Measurements from ENCODE around the gene PTBP3. TPM values are rescaled to one million over a fixed set of nuclear protein-coding genes. Genes with fewer than 3 reads are reported as not detected.
A peak's percentile ranks its signal among the peaks of the same experiment; 100 is the strongest.

PTBP3 gene
- polyA plus RNA-seq, 2 of the 4 experiments (the other 2 are of a cell fraction), result 55.7 to 105 TPM

DNA sequence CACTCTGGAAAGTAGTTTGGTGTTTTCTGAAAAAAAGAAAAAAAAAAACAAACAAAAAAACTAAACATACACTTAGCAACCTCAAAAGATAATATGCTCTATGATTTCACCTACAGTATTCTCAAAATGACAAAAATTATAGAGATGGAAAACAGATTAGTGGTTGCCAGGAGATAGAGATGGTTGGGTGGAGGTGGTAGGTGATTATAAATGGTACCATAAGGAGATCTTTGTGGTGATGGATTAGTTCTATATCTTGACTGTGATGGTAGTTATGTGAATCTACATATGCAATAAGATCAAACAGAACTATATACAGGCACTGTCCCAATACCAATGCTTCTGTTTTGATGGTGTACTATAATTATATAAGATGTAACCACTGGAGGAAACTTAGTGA is 32.0 kb downstream of the PTBP3 start:
- CTCF ChIA-PET, result no interaction called here
- FAIRE-seq, result peak; percentile 67
- POLR2A ChIA-PET, result no interaction called here

DNA sequence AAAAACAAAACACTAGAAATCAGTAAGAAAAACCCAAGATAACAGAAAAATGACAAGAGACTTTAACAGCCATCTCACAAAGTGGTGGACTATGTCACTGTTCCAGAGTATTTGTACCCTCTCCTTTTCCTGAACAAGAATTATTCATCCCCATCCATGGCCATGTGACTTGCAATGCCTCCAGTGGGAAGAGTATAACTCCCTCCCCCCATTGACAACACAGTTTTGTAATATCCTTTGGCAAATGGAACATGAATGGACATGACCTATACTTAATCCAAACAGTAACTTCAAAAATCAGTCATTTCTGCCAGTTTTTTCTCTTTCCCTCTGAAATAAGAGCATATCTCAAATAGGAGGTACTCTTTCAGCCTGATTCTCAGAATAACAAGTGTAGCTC is 33.9 kb downstream of the PTBP3 start:
- TF ChIP-seq, protein P1, sequence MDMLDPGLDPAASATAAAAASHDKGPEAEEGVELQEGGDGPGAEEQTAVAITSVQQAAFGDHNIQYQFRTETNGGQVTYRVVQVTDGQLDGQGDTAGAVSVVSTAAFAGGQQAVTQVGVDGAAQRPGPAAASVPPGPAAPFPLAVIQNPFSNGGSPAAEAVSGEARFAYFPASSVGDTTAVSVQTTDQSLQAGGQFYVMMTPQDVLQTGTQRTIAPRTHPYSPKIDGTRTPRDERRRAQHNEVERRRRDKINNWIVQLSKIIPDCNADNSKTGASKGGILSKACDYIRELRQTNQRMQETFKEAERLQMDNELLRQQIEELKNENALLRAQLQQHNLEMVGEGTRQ (IDR thresholded peaks at IDR 0.05), result peak; percentile 67
- TF ChIP-seq JUNB (IDR thresholded peaks at IDR 0.05), result no peak
- Histone ChIP-seq H3K4me1 (peaks cover 25% of the 10 kb centered on the region), H3K27ac (peak overlapping the region; percentile 15 to 29; a peak in 3 of 6 replicates), H3K4me3 (no peak overlapping the region), H3K4me2 (peak overlapping the region; percentile 53), H3K9me3 (no peaks in the 10 kb centered on the region)
- DNase-seq (ENCODE audit: low read depth in 1 of 2, low spot score in 1 of 2), result peak; percentile 22 to 61
- no peak for FAIRE-seq
- ChIA-PET POLR2A (no interaction called here), CTCF (interaction anchor here (1.4 kb wide), 1 partner anchor 81 kb away, joined by 3 read pairs; the partner anchor contains the start of gene HSDL2)
- peak; percentile 73 to 78 for ATAC-seq

More for the DNA sequence above, 32.0 kb downstream of the PTBP3 start:
- Histone ChIP-seq H3K4me3 (no peak overlapping the region), H3K4me2 (no peak overlapping the region), H3K4me1 (peaks cover 34% of the 10 kb centered on the region), H3K27ac (no peak overlapping the region), H3K9me3 (no peaks in the 10 kb centered on the region)
- ATAC-seq (no peak), DNase-seq (ENCODE audit: low read depth in 1 of 2, low spot score in 1 of 2) (no peak)
- TF ChIP-seq CHD4 (IDR thresholded peaks at IDR 0.05; ENCODE audit: borderline replicate concordance) (no peak), ZNF302 (CRISPR knock-in tag; IDR thresholded peaks at IDR 0.05) (no peak), POLR2A (IDR thresholded peaks at IDR 0.05; ENCODE audit: low read length) (no peak), EP300 (IDR thresholded peaks at IDR 0.05) (no peak), MYC (IDR thresholded peaks at IDR 0.05; ENCODE audit: borderline replicate concordance, low read length) (no peak), RCOR1 (IDR thresholded peaks at IDR 0.05; ENCODE audit: low read depth, low read length) (no peak), HDAC2 (IDR thresholded peaks at IDR 0.05) (no peak), ZSCAN20 (CRISPR knock-in tag; IDR thresholded peaks at IDR 0.05) (no peak), PHF8 (IDR thresholded peaks at IDR 0.05; ENCODE audit: borderline replicate concordance, low read depth) (no peak), RARB (CRISPR knock-in tag; IDR thresholded peaks at IDR 0.05) (no peak), ZC3H11A (IDR thresholded peaks at IDR 0.05) (no peak), CBX8 (IDR thresholded peaks at IDR 0.05) (no peak)

GRCh38 chr9:112296929-112297328 is 36.5 kb downstream of the PTBP3 start:
- H3K27ac ChIP-seq, result no peak overlapping the region
- CTCF ChIA-PET, result interaction anchor here (1.0 to 2.1 kb wide), 3 partner anchors 17 to 184 kb away, joined by 3 to 6 read pairs (median 5); no protein-coding TSS in a partner anchor
- H3K9me3 ChIP-seq, result no peaks in the 10 kb centered on the region
- TF ChIP-seq MAX (IDR thresholded peaks at IDR 0.05), result no peak
- WGBS (ENCODE audit: missing lambda C conversion rate), result 84% methylated on average over 9 of the region's 9 CpGs
- DNase-seq (ENCODE audit: low read depth in 1 of 2, low spot score in 1 of 2) (no peak), FAIRE-seq (no peak), ATAC-seq (no peak)
- POLR2A ChIA-PET, result no interaction called here
- no peak overlapping the region for H3K4me2 ChIP-seq
- peaks cover 25% of the 10 kb centered on the region for H3K4me1 ChIP-seq
- H3K4me3 ChIP-seq, result no peak overlapping the region

- no peaks in the 10 kb centered on the region for H3K9me3 ChIP-seq
- no peak overlapping the region for H3K27ac ChIP-seq
- DNase-seq (ENCODE audit: low read depth in 1 of 2, low spot score in 1 of 2) (no peak), FAIRE-seq (no peak), ATAC-seq (no peak)
- WGBS (ENCODE audit: missing lambda C conversion rate), result 100% methylated on average over 2 of the region's 2 CpGs
- no peak overlapping the region for H3K4me2 ChIP-seq
- ChIA-PET CTCF (interaction anchor here (0.6 to 2.1 kb wide), 5 partner anchors 12 to 197 kb away, joined by 3 to 6 read pairs (median 3); no protein-coding TSS in a partner anchor), POLR2A (interaction anchor here (0.7 kb wide), 1 partner anchor 132 kb away, joined by 12 read pairs; no protein-coding TSS in a partner anchor)
- H3K4me3 ChIP-seq, result no peak overlapping the region
- TF ChIP-seq KDM1A (IDR thresholded peaks at IDR 0.05; ENCODE audit: low read depth) (no peak), ZFP36 (IDR thresholded peaks at IDR 0.05; ENCODE audit: borderline replicate concordance, partially characterized antibody) (no peak), EP300 (IDR thresholded peaks at IDR 0.05) (no peak), EHMT2 (IDR thresholded peaks at IDR 0.05; ENCODE audit: low read depth) (no peak), PHF8 (IDR thresholded peaks at IDR 0.05; ENCODE audit: borderline replicate concordance, low read depth) (no peak), HEYL (CRISPR knock-in tag; IDR thresholded peaks at IDR 0.05) (no peak), CHD4 (IDR thresholded peaks at IDR 0.05; ENCODE audit: borderline replicate concordance) (no peak), SREBF2 (IDR thresholded peaks at IDR 0.05) (no peak), MYC (IDR thresholded peaks at IDR 0.05; ENCODE audit: borderline replicate concordance, low read length) (no peak), ZSCAN20 (CRISPR knock-in tag; IDR thresholded peaks at IDR 0.05) (no peak), NR3C1 (IDR thresholded peaks at IDR 0.05) (no peak), MAFK (IDR thresholded peaks at IDR 0.05; ENCODE audit: partially characterized antibody) (no peak), HOXB13 (CRISPR knock-in tag; IDR thresholded peaks at IDR 0.05; ENCODE audit: low read depth) (no peak), TFCP2L1 (CRISPR knock-in tag; IDR thresholded peaks at IDR 0.05) (no peak)
- TF ChIP-seq, protein P2, sequence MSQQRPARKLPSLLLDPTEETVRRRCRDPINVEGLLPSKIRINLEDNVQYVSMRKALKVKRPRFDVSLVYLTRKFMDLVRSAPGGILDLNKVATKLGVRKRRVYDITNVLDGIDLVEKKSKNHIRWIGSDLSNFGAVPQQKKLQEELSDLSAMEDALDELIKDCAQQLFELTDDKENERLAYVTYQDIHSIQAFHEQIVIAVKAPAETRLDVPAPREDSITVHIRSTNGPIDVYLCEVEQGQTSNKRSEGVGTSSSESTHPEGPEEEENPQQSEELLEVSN (IDR thresholded peaks at IDR 0.05; ENCODE audit: borderline replicate concordance, low read depth), result no peak
- H3K4me1 ChIP-seq, result peaks cover 23% of the 10 kb centered on the region
Observed at GRCh38 chr9:112295174-112295573, 38.2 kb downstream of the PTBP3 start.

Measured in A549 (cell line).